Keratinocyte (primary cell): ENCODE data around the gene B3GAT3. TPM values are rescaled to one million over a fixed set of nuclear protein-coding genes. Genes with fewer than 3 reads are reported as not detected.
A peak's percentile ranks its signal among the peaks of the same experiment; 100 is the strongest.

Experiments
- DNase-seq: peaks from one replicate; pipeline ENCODE4 v3.0.0-alpha.2; 2011; ENCODE audit warnings: low read depth, missing footprints, low spot score
- FAIRE-seq: peaks from 2 replicates; lab custom pipeline; 2011; peaks lifted over from hg19 to GRCh38; lab: Jason Lieb, UNC
- H2AFZ ChIP-seq: 2 replicates; pipeline ENCODE4 v1.6.0; 2012; ENCODE audit warnings: low read length, control low read depth, inconsistent platforms; ENCODE audit not compliant: control insufficient read depth
- H3K27ac ChIP-seq: 2 replicates; pipeline ENCODE4 v1.5.1; 2011; ENCODE audit warnings: low read length; ENCODE audit not compliant: control insufficient read depth, insufficient read depth
- H3K27me3 ChIP-seq: 3 replicates; pipeline ENCODE4 v1.6.0; 2011; ENCODE audit warnings: low read length; ENCODE audit not compliant: control insufficient read depth, insufficient read depth; ENCODE audit errors: extremely low read depth
- H3K36me3 ChIP-seq, 2 experiments: 2 replicates in 1 of 2; 3 replicates in 1 of 2; pipeline ENCODE4 v1.5.1; 2011; ENCODE audit warnings: low read length in 2 of 2, mild to moderate bottlenecking in 1 of 2; ENCODE audit not compliant: control insufficient read depth in 2 of 2, insufficient read depth in 2 of 2; ENCODE audit errors: extremely low read depth in 1 of 2
- H3K4me1 ChIP-seq: 3 replicates; pipeline ENCODE4 v1.5.1; 2011; ENCODE audit warnings: low read length; ENCODE audit not compliant: control insufficient read depth, insufficient read depth; ENCODE audit errors: extremely low read depth
- H3K4me2 ChIP-seq: 3 replicates; pipeline ENCODE4 v1.6.0; 2011; ENCODE audit warnings: low read depth, low read length; ENCODE audit not compliant: control insufficient read depth, insufficient read depth; ENCODE audit errors: extremely low read depth
- H3K4me3 ChIP-seq, 3 experiments: fragments of 200-600 bp in 1 of 3; sonication (generic) in 1 of 3; 2 replicates in 2 of 3; 3 replicates in 1 of 3; pipeline ENCODE4 v1.5.1; 2011 to 2016; ENCODE audit warnings: low read length in 3 of 3, mild to moderate bottlenecking in 3 of 3, control low read depth in 2 of 3, inconsistent platforms in 1 of 3, low read depth in 1 of 3, mixed read lengths in 1 of 3, mixed run types in 1 of 3, moderate library complexity in 1 of 3; ENCODE audit not compliant: control insufficient read depth in 2 of 3, insufficient read depth in 2 of 3; ENCODE audit errors: extremely low read depth in 1 of 3
- H3K79me2 ChIP-seq: 2 replicates; pipeline ENCODE4 v1.6.0; 2012; ENCODE audit warnings: low read length; ENCODE audit not compliant: control insufficient read depth, insufficient read depth
- H3K9ac ChIP-seq: 3 replicates; pipeline ENCODE4 v1.6.0; 2011; ENCODE audit warnings: low read length; ENCODE audit not compliant: control insufficient read depth, insufficient read depth; ENCODE audit errors: extremely low read depth
- H3K9me1 ChIP-seq: 3 replicates; pipeline ENCODE4 v1.6.0; 2011; ENCODE audit warnings: low read length; ENCODE audit not compliant: control insufficient read depth, insufficient read depth; ENCODE audit errors: extremely low read depth
- H3K9me3 ChIP-seq: 2 replicates; pipeline ENCODE4 v1.5.1; 2012; ENCODE audit warnings: low read depth, low read length; ENCODE audit not compliant: control insufficient read depth
- H4K20me1 ChIP-seq: 3 replicates; pipeline ENCODE4 v1.6.0; 2011; ENCODE audit warnings: low read length; ENCODE audit not compliant: control insufficient read depth, insufficient read depth; ENCODE audit errors: extremely low read depth
- CTCF ChIP-seq, 3 experiments: IDR thresholded peaks in 1 of 3; conservative IDR thresholded peaks in 1 of 3; optimal IDR thresholded peaks in 1 of 3; 2 replicates in 2 of 3; 3 replicates in 1 of 3; pipeline versions ENCODE3 to v1.5.1; 2011; ENCODE audit warnings: low read length in 3 of 3, mild to moderate bottlenecking in 3 of 3, moderate library complexity in 2 of 3, control low read depth in 1 of 3, inconsistent platforms in 1 of 3; ENCODE audit not compliant: insufficient read depth in 2 of 3; ENCODE audit errors: extremely low read depth in 1 of 3
- EZH2 ChIP-seq: IDR thresholded peaks from one replicate; pipeline ENCODE4 v1.6.1; 2012; ENCODE audit warnings: inconsistent platforms, mild to moderate bottlenecking, low read length, moderate library complexity
- dilution Hi-C: fragments of 300-500 bp; cut with MboI; formaldehyde crosslinking; loops from one replicate; pipeline ENCODE4 v1.7.0; 2020; ENCODE audit warnings: low sequenced_read_pairs; ENCODE audit not compliant: extremely low pct_ligation_motif_present
- polyA plus RNA-seq, 5 experiments: library from polyadenylated mRNA; depleted of rRNA in 3 of 5; stranded (reverse) in 3 of 5; stranded (forward) in 1 of 5; unstranded in 1 of 5; fragments of >200 nt; gene quantifications; 1 replicate in 1 of 5; 2 replicates in 3 of 5; 3 replicates in 1 of 5; pipeline versions ENCODE4 v1.2.1 to v1.2.3, GENCODE V29; 2011 to 2012; ENCODE audit warnings: missing spikeins in 2 of 5, low read depth in 1 of 5, low replicate concordance in 1 of 5

Gene B3GAT3
- polyA plus RNA-seq, 1 donor (not counting 4 experiments of a cell fraction or from before 2014, with no cell fraction given): 15.1 TPM

- DNase-seq: peak; percentile 77
- Histone ChIP-seq H3K9me1 (no peaks in the 10 kb centered on the region), H3K27me3 (no peaks in the 10 kb centered on the region), H3K36me3 (peaks cover 23 to 37% of the 10 kb centered on the region in 2 experiments), H2AFZ (peak within 1 kb of the TSS; percentile 66), H3K9me3 (no peaks in the 10 kb centered on the region), H3K27ac (peak within 1 kb of the TSS; percentile 86), H3K79me2 (peaks cover 42% of the 10 kb centered on the region), H3K4me1 (peaks cover 24% of the 10 kb centered on the region), H3K4me3 (peak within 1 kb of the TSS; percentile 93 to 97 (median 95)), H4K20me1 (peaks cover 4% of the 10 kb centered on the region), H3K9ac (peak within 1 kb of the TSS; percentile 95), H3K4me2 (peak within 1 kb of the TSS; percentile 95)
- dilution Hi-C loops: no loop called here
- no peak for FAIRE-seq
- no peak for TF ChIP-seq EZH2
- no peak for TF ChIP-seq CTCF (optimal IDR thresholded peaks at IDR 0.05 in 1 of 3, IDR thresholded peaks at IDR 0.05 in 1 of 3, conservative IDR thresholded peaks at IDR 0.05 in 1 of 3; ENCODE audit: extremely low read depth in 1 of 3, insufficient read depth in 2 of 3, low read length in 3 of 3)
Observed at GRCh38 chr11:62665075-62665598, 43.4 kb upstream of the B3GAT3 start, which contains the start of the genes C11orf98 and CSKMT. TSS of gene C11orf98 (minus strand) at chr11:62665210. CDS start at chr11:62665169, 41 bp downstream. TSS of gene CSKMT (plus strand) at chr11:62665312. CDS start at chr11:62665880, 568 bp downstream.

- no peaks in the 10 kb centered on the region for H3K9me1 ChIP-seq
- H3K4me3 ChIP-seq: peak overlapping the region; percentile 93 to 97 (median 95)
- TF ChIP-seq CTCF (optimal IDR thresholded peaks at IDR 0.05 in 1 of 3, IDR thresholded peaks at IDR 0.05 in 1 of 3, conservative IDR thresholded peaks at IDR 0.05 in 1 of 3; ENCODE audit: extremely low read depth in 1 of 3, insufficient read depth in 2 of 3, low read length in 3 of 3): no peak
- no peak for TF ChIP-seq EZH2
- dilution Hi-C loops: no loop called here
- H3K9me3 ChIP-seq: no peaks in the 10 kb centered on the region
- peak overlapping the region; percentile 86 for H3K27ac ChIP-seq
- peak overlapping the region; percentile 76 for H3K4me2 ChIP-seq
- H3K79me2 ChIP-seq: peaks cover 39% of the 10 kb centered on the region
- peak overlapping the region; percentile 95 for H3K9ac ChIP-seq
- DNase-seq (no peak), FAIRE-seq (no peak)
- peaks cover 4% of the 10 kb centered on the region for H4K20me1 ChIP-seq
- peaks cover 22 to 32% of the 10 kb centered on the region in 2 experiments for H3K36me3 ChIP-seq
- peak overlapping the region; percentile 66 for H2AFZ ChIP-seq
- H3K4me1 ChIP-seq: peaks cover 18% of the 10 kb centered on the region
- H3K27me3 ChIP-seq: no peaks in the 10 kb centered on the region
Observed at GRCh38 chr11:62664405-62665074, 42.8 kb upstream of the B3GAT3 start.
